SK-N-MC (cell line): Measurements from ENCODE around the gene MMP23B.

Experiments used
- EZH2 ChIP-seq: fragments of 200-600 bp; sonication (generic); IDR thresholded peaks from one replicate; pipeline ENCODE4 v1.6.1; 2017; ENCODE audit warnings: antibody characterized with exemption
- FOXP2 ChIP-seq: optimal IDR thresholded peaks from 2 replicates; pipeline ENCODE3; 2011; ENCODE audit warnings: mild to moderate bottlenecking, moderate library complexity; ENCODE audit not compliant: insufficient read depth; ENCODE audit errors: extremely low read length, control extremely low read depth
- POLR2AphosphoS5 ChIP-seq: IDR thresholded peaks from 2 replicates; pipeline ENCODE4 v1.6.1; 2012; ENCODE audit warnings: mild to moderate bottlenecking, low read depth, low read length, borderline replicate concordance

GRCh38 chr1:1591452-1591851, 40.5 kb upstream of the MMP23B start:
- no peak for TF ChIP-seq EZH2
- no peak for TF ChIP-seq POLR2AphosphoS5
- TF ChIP-seq FOXP2: no peak
